ENCODE data around the gene KDM2A.
A peak's percentile ranks its signal among the peaks of the same experiment; 100 is the strongest.

Gene KDM2A

DNA sequence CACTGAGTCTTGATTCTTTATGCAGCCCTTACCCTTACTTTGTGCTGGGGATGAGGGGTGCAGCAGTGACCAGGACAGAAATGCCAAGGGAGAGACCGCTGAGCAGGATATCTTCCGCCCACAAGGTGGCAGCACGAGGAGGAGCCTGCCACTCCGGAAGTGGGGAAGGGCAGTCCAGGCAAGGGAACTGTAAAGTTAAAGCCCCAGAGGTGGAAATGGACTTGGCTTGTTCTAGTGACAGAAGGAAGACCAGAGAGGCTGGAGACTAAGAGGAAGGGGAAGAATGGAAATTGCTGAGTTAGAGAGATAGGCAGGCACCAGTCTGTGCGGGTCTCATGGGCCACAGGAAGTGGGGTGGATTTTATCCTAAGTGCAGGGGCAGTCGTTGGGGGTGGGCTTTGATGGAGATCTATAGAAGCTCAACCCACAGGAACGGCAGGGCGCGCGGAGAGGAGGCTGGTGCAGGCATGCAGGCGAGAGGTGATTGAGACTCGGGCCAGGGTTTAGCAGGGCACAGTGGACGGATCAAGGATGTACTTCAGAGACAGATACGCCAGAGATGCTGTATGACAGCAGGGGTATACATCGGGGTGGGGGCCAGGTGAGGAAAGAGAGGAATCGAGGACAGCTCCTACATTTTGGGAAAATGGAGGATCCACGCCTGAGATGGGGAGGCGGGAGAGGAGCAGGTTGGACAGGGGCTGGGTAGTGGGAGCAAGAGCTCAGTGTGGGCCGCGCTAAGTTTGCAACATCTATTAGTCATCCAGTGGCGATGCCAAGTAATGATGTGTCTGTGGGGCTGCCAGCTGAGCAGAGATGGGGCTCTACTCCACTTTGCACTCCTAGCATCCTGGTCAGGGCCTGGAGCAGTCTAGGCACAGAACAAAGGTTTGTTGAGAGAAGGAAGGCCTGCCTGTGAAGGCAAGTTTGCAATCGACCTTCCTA lies 143.9 kb downstream of the KDM2A start:
- Mint-ChIP-seq H3K4me3 (peak overlapping the region; percentile 70 to 76 (median 73)), H3K27me3 (ENCODE audit: low read depth) (peaks cover 8% of the 10 kb centered on the region), H3K9me3 (no peaks in the 10 kb centered on the region), H3K36me3 (ENCODE audit: low read depth) (peaks cover 4% of the 10 kb centered on the region), H3K4me1 (peaks cover 17% of the 10 kb centered on the region), H3K27ac (peak overlapping the region; percentile 24 to 79 (median 60))
- TF ChIP-seq, protein P1, sequence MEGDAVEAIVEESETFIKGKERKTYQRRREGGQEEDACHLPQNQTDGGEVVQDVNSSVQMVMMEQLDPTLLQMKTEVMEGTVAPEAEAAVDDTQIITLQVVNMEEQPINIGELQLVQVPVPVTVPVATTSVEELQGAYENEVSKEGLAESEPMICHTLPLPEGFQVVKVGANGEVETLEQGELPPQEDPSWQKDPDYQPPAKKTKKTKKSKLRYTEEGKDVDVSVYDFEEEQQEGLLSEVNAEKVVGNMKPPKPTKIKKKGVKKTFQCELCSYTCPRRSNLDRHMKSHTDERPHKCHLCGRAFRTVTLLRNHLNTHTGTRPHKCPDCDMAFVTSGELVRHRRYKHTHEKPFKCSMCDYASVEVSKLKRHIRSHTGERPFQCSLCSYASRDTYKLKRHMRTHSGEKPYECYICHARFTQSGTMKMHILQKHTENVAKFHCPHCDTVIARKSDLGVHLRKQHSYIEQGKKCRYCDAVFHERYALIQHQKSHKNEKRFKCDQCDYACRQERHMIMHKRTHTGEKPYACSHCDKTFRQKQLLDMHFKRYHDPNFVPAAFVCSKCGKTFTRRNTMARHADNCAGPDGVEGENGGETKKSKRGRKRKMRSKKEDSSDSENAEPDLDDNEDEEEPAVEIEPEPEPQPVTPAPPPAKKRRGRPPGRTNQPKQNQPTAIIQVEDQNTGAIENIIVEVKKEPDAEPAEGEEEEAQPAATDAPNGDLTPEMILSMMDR (IDR thresholded peaks at IDR 0.05; ENCODE audit: unreplicated experiment in 3 of 3), result peak; percentile 67 to 76 (median 70)

DNA sequence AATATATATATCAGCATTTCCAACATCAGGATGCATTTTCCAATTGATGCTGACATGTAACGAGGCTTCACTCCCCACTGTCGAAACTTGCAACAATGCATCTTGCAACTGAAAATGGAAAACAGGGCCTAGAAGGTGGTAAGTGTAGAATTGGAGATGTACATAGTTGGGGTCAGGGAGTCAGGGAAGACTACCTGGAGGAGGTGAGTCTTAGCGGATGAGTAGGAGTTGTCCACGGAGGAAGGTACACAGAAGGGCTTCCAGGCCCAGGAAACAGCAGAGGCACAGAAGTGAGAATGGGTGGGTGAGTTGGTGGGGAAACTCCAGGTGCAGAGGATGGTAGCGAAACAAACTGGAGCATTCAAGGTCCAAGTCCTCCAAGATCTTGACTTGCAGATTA lies 145.2 kb downstream of the KDM2A start:
- TF ChIP-seq, protein P1 (IDR thresholded peaks at IDR 0.05; ENCODE audit: unreplicated experiment in 3 of 3), result no peak
- peak overlapping the region; percentile 11 to 87 (median 75) for H3K27ac Mint-ChIP-seq
- H3K27me3 Mint-ChIP-seq (ENCODE audit: low read depth), result peaks cover 8% of the 10 kb centered on the region
- no peaks in the 10 kb centered on the region for H3K9me3 Mint-ChIP-seq
- H3K4me3 Mint-ChIP-seq, result peak overlapping the region; percentile 77 to 83 (median 81)
- H3K36me3 Mint-ChIP-seq (ENCODE audit: low read depth), result peaks cover 4% of the 10 kb centered on the region
- H3K4me1 Mint-ChIP-seq, result peaks cover 27% of the 10 kb centered on the region

DNA sequence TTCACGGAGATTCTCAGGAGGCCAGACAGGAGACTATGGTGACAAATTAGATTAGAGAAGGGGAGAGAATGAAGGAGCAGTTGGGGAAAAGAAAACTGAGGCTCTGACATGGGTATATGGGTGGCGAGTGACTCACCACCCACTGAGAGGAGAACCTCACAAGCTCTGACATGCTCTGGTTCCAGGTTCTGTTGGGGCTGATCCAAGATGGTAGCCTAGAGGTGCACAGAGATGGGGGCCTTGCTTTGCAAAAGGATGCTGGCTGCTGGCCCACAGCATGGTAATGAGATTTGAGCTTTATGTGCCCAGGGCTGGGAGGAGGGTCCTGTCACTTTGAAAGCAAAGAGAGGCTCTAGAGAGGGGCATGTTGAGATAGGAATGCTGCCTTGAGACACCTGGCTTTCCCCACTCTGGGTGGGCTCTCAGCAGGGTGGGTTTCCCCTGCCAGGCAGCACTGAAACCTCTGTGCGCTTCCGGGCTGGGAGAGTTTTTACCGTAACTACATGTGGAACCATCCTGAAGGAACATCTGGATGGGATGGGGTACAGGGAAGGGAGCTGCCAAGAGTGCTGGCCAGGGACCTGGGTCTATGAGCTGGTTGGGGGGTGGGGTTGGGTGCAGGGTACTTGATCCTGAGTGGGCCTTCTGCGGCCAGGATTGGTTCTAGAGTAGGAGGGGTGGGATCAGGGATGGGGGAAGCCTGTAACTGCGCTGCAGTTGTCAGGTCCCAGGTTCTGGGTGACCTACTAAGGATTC lies 146.0 kb downstream of the KDM2A start:
- peak overlapping the region; percentile 85 to 88 (median 86) for H3K4me3 Mint-ChIP-seq
- H3K4me1 Mint-ChIP-seq, result peaks cover 35% of the 10 kb centered on the region
- H3K27ac Mint-ChIP-seq, result peak overlapping the region in 2 of 3 experiments; percentile 54 to 75
- H3K9me3 Mint-ChIP-seq, result no peaks in the 10 kb centered on the region
- peaks cover 5% of the 10 kb centered on the region for H3K27me3 Mint-ChIP-seq (ENCODE audit: low read depth)
- TF ChIP-seq, protein P1 (IDR thresholded peaks at IDR 0.05; ENCODE audit: unreplicated experiment in 3 of 3), result no peak
- no peaks in the 10 kb centered on the region for H3K36me3 Mint-ChIP-seq (ENCODE audit: low read depth)

DNA sequence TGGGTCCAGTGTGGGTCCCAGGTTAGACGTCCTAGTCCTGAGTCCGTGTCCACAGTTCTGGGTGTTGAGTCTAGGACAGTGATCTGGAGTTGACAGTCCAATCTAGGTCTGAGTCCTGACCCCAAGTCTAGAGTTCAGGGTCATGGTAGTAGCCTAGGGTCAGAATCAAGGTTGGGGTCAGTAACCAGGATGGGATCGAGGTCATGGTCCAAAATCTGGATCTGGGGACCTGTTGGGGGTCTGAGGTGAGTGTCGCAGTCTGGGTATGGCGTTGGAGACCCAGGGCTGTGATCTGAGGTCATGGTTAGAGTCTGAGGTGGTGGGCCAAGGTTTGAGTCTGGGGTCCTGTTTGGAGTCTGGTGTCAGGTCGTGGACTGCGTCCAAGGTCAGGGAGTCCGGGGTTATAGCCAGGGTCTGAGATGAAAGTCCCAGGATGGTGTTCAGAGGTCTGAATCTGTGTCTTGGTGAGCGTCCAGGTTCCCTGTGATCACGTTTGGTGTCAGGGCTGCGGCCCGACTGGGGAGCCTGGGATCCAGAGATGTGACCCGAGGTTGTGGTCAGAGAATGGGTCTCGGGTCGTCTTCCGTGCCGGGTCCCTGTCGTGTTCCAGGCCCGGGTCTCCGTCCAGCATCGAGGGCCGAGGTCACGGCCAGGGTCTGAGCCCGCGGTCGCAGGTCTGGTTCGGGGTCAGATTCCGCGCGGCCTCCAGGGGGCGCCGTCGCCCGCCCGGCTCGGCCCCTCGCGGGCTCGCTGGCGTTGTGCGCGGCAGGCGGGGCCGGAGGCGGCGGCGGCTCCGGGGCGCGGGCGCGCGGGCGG lies 146.8 kb downstream of the KDM2A start:
- Mint-ChIP-seq H3K4me3 (peak overlapping the region; percentile 85 to 88 (median 86)), H3K36me3 (ENCODE audit: low read depth) (no peaks in the 10 kb centered on the region), H3K4me1 (peaks cover 43% of the 10 kb centered on the region), H3K27ac (peak overlapping the region; percentile 60 to 79 (median 64)), H3K9me3 (no peaks in the 10 kb centered on the region), H3K27me3 (ENCODE audit: low read depth) (peaks cover 5% of the 10 kb centered on the region)
- TF ChIP-seq, protein P1 (IDR thresholded peaks at IDR 0.05; ENCODE audit: unreplicated experiment in 3 of 3), result peak; percentile 66 to 68 (median 68)

DNA sequence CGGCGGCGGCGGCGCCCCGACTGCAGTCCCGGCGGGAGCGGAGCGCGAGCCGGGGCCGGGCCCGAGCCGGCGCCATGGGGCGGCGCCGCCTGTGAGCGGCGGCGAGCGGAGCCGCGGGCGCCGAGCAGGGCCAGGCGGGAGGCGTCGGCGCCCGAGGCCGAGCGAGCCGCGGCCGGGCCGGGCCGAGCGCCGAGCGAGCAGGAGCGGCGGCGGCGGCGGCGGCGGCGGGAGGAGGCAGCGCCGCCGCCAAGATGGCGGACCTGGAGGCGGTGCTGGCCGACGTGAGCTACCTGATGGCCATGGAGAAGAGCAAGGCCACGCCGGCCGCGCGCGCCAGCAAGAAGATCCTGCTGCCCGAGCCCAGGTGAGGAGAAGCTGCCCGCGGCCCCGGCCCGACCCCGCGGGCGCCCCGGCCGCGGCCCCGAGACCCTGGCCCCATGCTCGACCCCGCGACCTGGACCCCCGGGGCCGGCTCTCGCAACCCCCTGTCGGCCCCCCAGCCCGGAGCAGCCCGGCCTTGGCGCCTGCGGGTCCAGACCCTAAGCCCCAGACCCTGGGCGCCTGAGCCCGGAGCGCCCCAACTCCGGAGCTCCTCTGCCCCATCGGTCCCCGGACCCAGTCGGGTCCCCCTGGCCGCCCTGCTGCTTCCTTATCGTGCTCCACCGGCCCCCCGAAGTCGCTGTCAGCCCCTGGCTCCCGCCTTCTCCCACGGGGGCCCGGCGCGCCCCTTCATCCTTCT lies 147.6 kb downstream of the KDM2A start, which contains the start of gene GRK2:
Gene GRK2, plus strand, starts transcription at position 25 of the 739 bp plus-strand sequence. Its CDS starts 227 bp downstream, at position 252.
- peak within 1 kb of the TSS; percentile 96 to 99 (median 98) for H3K4me3 Mint-ChIP-seq
- H3K4me1 Mint-ChIP-seq, result peaks cover 49% of the 10 kb centered on the region
- H3K36me3 Mint-ChIP-seq (ENCODE audit: low read depth), result no peaks in the 10 kb centered on the region
- TF ChIP-seq, protein P1 (IDR thresholded peaks at IDR 0.05; ENCODE audit: unreplicated experiment in 3 of 3), result no peak
- H3K27ac Mint-ChIP-seq, result peak within 1 kb of the TSS; percentile 65 to 91 (median 90)
- H3K9me3 Mint-ChIP-seq, result no peaks in the 10 kb centered on the region
- H3K27me3 Mint-ChIP-seq (ENCODE audit: low read depth), result peaks cover 5% of the 10 kb centered on the region

Data from nephron (organoid).